ENCODE data around the gene VPS4B.

The VPS4B gene

DNA sequence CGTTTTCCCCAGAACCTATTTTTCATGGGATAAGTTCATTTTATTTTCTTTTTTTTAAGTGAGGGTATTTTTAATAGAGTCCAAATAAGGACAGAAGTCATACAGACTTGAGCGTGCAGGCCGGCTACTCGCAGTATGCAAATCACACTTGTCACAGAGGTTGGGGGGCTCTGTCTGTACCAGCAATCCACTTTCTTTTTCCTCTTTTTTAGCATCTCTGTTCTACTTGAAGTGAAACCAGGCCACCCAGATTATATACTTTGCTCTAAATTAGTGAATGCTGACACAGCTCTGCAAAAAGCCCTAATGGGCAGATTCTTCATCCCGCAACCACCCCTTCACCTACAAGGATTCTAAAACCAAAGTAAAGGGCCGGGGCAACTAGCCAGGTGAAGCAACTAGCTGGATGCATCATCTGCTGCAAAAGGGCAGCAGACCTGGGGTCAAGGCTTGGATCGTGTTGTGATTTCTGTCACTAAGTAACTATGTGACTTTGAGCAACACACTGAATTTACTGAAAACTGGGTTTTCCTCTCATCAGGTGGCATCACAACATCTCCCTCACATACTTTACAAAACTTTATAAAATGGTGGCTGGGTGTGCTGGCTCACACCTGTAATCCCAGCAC, 73.7 kb downstream of the VPS4B start:
- TF ChIP-seq, protein P1, sequence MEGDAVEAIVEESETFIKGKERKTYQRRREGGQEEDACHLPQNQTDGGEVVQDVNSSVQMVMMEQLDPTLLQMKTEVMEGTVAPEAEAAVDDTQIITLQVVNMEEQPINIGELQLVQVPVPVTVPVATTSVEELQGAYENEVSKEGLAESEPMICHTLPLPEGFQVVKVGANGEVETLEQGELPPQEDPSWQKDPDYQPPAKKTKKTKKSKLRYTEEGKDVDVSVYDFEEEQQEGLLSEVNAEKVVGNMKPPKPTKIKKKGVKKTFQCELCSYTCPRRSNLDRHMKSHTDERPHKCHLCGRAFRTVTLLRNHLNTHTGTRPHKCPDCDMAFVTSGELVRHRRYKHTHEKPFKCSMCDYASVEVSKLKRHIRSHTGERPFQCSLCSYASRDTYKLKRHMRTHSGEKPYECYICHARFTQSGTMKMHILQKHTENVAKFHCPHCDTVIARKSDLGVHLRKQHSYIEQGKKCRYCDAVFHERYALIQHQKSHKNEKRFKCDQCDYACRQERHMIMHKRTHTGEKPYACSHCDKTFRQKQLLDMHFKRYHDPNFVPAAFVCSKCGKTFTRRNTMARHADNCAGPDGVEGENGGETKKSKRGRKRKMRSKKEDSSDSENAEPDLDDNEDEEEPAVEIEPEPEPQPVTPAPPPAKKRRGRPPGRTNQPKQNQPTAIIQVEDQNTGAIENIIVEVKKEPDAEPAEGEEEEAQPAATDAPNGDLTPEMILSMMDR (IDR thresholded peaks at IDR 0.05): no peak

DNA sequence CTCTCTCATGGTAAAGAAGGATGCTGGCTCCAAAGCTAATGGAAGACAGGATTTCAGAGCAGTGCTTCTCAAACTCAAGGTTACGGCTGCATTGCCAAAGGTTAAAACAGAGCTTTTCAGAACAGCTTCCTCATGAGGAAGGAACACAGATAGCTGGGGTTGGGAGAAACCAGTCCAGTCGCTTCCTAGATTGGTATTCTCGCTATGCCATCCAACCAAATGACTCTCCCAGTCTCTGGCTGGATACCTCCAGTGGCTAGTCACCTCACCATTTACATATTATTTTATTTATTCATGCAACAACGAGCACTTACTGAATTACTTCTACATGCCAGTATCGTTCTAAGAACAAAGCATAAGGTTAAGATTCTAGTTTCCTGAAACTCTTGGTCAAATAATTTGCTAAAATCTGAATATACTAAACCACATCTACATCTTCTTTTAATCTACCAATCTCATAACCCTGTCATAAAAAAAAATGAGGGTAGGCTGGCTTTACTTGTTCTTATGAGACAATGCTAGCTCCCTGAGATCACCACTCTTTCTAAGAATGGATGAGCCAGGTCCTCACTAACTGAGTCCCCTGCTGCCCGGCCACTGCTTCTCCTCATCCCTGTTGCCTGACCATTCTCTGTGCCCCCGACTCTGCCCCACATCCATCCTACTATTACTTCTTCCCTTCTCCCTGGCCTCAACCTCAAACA, 75.6 kb downstream of the VPS4B start:
- TF ChIP-seq, protein P1 (IDR thresholded peaks at IDR 0.05): no peak

DNA sequence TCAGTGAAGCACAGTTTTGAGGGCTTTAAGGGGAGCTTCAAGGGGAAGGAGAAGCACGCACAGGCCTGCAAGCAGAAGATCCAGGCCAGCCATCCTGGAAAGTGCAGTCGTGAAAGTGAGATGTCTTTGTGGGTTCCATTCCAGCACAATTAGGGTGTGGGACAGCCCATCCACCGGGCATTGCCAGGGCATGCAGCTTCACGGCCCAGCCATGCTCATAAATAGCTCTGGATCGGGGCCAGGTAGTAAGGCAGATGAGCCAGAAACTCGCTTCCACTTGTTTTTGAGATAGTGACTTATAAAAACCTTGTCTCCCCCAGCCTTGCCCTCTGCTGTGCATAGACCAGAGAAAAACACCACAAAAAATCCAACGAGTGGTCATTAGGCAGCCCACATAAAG, 76.2 kb downstream of the VPS4B start:
- TF ChIP-seq, protein P1 (IDR thresholded peaks at IDR 0.05): no peak

DNA sequence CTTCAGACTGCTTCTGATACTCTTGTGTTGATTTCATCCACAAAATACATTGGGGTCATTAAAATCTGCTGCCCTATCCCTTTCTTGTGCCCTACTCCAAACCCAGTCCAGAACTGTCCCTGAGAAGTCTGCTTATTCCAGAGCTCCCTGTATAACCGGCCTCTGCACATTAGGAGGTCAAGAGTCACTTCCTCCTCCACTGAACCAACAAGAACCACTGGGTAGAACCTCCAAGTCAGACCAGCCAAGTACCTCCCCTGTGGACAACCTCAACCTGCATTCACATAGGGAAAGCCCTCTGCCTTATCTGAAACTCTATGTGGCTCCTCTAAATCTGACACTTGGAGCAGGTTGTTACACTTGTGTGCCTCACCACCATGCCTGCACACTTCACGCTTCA, 77.4 kb downstream of the VPS4B start:
- TF ChIP-seq, protein P1 (IDR thresholded peaks at IDR 0.05): no peak

DNA sequence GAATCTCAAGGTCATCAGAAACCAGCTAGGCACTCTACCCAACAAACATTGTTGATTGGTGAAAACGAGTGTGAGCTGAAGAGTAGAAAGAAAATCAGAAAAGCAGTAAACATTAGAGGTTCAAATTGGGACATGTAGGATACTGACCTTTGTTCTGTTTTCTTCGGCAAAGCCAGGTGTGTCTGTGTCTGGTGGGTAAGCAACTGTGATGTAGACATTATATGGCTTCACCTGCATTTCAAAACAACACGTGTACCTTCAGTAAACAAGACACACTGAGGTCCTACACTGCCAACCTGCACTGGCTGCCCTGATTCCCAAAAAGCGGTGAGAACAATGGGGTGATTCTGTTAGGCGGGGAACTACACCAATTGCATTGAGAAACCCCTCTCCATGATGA, 78.0 kb downstream of the VPS4B start:
- TF ChIP-seq, protein P1 (IDR thresholded peaks at IDR 0.05): no peak

DNA sequence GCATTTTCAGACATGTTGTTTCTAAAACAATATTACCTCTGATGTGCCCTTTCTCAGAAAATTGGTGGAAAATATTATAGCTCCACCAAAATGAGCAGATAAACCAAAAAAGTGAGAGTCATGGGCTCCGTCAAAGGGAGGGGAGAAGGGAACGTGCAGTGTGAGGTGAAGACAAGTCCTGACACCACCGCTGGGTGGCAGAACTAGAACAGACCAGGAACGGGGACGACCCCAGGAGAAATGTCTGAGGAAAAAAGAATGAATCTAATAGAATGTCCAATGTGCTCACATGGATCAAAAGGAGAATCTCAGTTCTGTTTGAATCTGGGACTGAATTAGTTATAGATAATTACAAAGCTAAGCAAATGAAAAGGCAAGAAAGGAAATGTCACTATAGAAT, 80.1 kb downstream of the VPS4B start:
- TF ChIP-seq, protein P1 (IDR thresholded peaks at IDR 0.05): peak; percentile 64

DNA sequence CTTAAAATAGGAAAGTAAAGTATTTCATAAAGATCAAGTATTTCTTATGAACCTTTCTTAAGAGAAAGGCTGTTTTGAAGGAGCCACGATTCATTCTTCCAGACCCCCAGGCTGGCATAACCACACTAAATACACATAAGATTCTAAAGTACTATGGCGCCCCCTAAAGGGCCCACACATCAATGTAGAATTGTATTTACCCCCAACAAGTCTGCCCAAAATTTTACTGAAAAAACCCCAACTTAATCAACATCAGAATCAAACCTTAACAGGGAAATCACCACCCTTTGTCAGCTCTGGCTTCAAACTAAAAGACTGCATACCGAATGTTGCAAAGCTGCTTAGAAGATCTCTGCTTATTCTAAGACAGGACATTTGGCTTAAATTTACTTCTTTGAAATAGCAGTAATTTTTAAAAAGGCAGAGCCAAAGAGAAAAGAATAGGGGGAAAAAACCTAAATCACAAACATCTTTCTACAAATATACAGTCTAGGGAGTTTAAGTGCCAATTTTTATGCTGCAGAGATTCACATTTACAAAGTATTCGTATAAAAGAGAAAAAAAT, 82.3 kb downstream of the VPS4B start:
- TF ChIP-seq, protein P1 (IDR thresholded peaks at IDR 0.05): peak; percentile 51
